GM19240 (cell line): ENCODE results near the gene GNPTG.
A peak's percentile ranks its signal among the peaks of the same experiment; 100 is the strongest.

Experiments
- DNase-seq: peaks from one replicate; pipeline ENCODE4 v3.0.0; 2011; ENCODE audit warnings: low spot score; ENCODE audit not compliant: insufficient read length

GNPTG gene

GRCh38 chr16:1347286-1347855 lies 4.4 kb upstream of the GNPTG start:
- DNase-seq = no peak

GRCh38 chr16:1347962-1348361 lies 3.8 kb upstream of the GNPTG start:
- no peak for DNase-seq

GRCh38 chr16:1348441-1348840 lies 3.3 kb upstream of the GNPTG start:
- DNase-seq = no peak

DNA sequence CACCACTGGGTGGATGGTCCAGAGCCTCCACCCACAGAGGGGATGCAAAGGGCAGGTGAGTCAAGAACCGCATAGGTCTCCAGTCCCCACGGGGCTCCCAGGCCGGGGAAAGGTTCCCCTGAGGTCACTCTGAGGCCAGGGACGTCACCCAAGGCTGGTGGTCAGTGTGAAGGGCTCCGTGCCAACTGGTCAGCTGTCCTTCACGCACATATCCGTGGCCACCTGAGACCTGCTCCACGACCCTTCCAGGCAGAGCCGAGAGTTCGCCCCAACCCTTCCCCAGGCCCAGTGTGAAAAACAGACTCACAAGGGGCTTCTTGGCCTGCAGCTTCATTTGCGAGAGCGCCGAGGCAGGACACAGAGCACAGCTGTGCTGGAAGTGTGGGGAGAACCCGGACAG lies 2.8 kb upstream of the GNPTG start:
- no peak for DNase-seq

DNA sequence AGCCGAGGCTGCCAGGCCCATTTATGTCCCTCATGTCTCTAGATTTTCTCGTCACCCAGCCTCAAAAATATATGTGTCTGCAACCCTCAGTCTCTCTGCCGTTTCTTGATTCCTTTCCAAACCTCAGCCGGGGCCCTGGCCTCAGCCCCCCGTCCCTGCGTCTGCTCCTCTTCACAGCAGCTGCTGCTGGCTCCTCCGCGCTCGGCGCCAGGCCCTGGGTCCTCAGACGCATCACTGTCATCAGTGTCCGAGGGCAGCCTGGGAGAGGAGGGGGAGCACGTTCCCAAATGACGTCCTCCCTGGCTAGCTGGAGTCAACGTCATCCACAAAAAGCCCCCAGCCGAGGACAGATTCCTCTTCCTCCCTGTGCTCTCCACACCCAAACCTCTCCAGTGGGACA lies 2.4 kb upstream of the GNPTG start:
- no peak for DNase-seq

DNA sequence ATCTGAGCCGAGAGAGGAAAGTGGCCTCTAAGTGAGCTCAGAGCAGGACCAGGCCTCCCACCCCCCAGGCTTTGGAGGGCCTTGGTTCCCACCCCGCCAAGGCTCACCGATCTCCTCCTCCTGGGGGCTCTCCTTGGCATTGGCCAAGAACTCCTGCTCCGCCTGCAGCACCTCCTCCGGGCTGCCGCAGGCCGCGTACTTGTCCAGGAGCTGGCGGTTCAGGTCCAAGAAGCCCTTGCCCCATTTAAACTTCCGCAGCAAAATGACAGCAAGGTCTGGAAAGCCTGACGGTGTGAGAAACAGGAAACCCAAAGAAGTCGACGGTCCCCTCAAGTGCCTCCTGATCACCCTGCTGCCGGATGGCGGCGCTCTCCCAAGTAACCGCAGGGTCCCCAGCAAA lies 1.8 kb upstream of the GNPTG start:
- no peak for DNase-seq

DNA sequence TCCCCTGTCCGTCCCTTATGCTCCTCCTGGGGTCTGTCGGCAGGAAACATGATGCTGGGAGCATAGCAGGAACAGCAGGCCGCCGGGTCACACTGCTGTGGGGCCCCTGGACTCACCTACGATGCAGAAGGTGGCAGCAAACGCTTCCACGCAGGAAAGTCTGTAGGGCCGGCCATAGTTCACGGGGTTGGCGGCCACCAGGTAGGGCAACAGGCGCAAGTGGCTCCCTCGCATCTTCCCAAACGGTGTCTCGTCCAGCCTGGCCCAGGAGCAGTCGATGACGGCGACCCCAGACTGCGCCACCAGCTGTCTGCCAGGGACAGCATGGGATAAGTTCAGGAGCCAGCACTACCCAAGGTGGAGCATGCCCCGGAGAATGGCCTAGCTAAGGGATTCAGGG lies 1.0 kb upstream of the GNPTG start:
- no peak for DNase-seq

DNA sequence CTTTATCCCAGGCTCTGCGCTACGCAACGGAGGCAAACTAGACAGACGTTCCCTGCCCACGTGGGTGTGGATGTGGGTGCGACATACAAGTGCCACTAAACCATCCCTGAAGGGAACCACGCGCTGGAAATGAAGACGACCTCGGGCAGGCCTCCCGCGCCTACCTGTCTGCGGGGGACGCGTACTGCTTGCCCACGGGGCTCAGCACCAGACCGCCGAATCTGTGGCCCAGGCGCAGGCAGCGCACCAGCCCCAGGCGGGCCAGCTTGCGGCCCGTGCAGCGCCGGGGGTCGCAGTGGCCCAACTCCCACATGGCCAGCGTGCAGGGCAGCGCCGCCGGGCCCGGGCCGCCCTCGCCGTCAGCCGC lies 533 bp upstream of the GNPTG start:
- DNase-seq = no peak

GRCh38 chr16:1354815-1355540 lies 3.2 kb downstream of the GNPTG start:
- DNase-seq = no peak

- no peak for DNase-seq
These were observed 3.9 kb downstream of the GNPTG start for GRCh38 chr16:1355591-1355990.

GRCh38 chr16:1356061-1356900 lies 4.5 kb downstream of the GNPTG start:
- no peak for DNase-seq

DNA sequence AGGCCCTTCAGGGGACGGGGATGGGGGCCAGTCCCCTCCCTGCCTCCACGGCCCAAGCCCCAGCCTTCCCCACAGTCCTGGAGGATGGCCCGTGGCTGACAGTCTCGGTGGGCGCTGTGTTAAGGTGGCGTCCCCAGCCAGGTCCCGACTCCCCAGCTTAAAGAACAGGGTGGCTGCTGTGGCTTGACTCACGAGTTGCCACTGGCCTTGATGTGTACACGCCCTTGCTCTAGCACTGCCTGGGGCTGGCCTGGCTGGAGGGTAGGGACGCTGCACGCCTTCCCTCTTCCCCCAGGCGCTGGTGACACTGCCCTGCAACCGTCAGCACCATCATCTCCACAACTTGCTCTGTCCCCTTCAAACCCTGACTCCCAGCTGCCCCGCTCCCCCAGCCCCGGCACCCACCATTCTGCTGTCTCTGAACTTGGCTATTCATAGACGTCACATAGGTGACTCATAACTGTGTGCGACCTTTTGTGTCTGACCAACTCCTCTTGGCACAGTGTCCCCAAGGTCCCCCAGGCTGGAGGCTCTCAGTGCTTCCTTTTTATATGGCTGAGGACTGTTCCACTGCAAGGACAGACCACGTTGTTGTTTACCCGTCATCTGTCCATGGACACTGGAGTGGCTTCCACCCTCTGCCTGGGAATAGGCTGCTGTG lies 6.3 kb downstream of the GNPTG start:
- no peak for DNase-seq

DNA sequence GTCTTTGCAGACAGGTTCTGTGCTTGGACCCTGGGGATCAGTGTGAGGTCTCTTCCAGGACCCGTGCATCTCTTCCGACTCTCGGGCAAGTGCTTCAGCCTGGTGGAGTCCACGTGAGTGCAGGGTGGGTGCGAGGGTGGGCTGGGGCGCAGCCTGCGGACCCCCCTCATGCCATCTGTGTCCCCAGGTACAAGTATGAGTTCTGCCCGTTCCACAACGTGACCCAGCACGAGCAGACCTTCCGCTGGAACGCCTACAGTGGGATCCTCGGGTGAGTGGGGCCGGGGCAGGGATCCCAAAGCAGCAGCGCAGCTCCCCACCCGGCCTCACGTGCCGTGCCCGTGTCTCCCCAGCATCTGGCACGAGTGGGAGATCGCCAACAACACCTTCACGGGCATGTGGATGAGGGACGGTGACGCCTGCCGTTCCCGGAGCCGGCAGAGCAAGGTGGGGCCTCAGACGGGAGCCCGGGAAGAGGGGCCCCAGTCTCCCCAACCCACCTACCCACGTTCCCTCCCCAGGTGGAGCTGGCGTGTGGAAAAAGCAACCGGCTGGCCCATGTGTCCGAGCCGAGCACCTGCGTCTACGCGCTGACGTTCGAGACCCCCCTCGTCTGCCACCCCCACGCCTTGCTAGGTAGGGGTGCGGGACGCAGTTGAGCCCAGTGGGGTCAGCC lies 10.1 kb downstream of the GNPTG start:
- no peak for DNase-seq

- DNase-seq = no peak
These were observed 11.1 kb downstream of the GNPTG start for GRCh38 chr16:1362807-1363206.

DNA sequence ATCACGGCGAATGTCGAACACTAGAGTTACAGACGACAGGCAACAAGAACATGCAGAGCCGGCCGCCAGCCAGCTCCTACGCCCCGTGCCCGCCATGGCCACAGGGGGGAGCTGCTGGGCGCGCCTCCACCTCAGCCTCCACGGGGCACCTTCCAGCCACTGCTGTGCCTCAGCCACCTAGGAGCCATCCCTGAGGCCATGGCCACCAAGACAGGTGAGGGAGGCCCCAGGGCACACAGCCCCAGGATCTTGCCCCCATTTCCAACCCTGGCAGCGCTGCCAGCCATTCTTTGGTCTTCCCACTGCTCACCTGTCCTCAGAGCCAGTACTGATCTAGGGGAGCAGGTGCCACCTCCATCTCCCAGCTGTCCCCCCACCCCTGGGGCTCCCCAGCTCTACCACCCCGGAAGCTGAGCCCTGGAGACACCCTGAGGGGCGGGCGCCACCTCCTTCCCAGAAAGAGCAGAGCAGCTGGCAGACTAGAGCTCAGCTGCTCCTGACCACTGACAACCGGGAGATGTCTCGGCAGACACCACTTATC lies 11.8 kb downstream of the GNPTG start:
- peak; percentile 86 for DNase-seq

GRCh38 chr16:1364510-1364909 lies 12.8 kb downstream of the GNPTG start:
- no peak for DNase-seq

DNA sequence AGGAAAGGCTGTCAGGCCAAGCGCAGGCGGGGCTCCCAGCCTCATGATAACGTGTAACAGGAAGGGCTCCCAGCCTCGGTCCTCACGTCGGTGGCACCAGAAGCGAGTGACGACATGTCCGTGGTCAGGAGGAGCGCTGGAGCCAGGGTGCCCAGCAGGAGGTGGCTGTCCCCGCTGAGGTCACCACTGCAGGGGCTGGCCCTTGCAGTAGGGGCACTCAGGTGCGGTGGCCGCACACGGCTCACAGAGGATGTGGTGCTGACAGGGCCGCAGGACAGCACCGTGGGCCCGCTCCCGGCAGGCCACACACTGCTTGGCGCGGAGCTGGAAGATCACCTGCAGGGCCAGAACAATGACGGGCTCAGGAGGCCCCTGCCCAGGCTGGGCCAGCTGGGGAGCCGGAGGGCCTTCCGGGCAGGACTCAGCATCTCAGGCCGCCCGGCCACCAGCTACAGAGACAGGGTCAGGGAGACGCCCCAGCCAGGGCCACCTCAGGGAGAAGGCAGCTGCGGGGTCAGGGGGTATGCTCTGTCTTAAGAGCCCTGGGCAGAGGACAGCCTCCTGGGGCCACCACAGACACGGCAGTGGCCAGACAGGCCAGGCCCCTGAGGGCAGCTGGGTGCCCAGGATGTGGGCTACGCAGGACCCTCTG lies 14.5 kb downstream of the GNPTG start:
- no peak for DNase-seq

GRCh38 chr16:1366712-1367299 lies 15.1 kb downstream of the GNPTG start:
- DNase-seq = no peak

GRCh38 chr16:1367486-1368174 lies 15.9 kb downstream of the GNPTG start:
- DNase-seq = no peak
